Stimulated activated CD4-positive, alpha-beta T cell treated with anti-CD3 and anti-CD28 coated beads, Interleukin-1b, Interleukin-23, amount 100 ng/mL, for 24 hours (primary cell): ENCODE results near the gene CHD9.

Experiments used
- DNase-seq, 4 experiments: peaks; one replicate each; pipeline ENCODE4 v3.0.0-alpha.2; 2020; ENCODE audit warnings: low read depth in 4 of 4, low spot score in 1 of 4

The CHD9 gene

GRCh38 chr16:53093162-53093744 lies 38.5 kb downstream of the CHD9 start:
- no peak for DNase-seq

DNA sequence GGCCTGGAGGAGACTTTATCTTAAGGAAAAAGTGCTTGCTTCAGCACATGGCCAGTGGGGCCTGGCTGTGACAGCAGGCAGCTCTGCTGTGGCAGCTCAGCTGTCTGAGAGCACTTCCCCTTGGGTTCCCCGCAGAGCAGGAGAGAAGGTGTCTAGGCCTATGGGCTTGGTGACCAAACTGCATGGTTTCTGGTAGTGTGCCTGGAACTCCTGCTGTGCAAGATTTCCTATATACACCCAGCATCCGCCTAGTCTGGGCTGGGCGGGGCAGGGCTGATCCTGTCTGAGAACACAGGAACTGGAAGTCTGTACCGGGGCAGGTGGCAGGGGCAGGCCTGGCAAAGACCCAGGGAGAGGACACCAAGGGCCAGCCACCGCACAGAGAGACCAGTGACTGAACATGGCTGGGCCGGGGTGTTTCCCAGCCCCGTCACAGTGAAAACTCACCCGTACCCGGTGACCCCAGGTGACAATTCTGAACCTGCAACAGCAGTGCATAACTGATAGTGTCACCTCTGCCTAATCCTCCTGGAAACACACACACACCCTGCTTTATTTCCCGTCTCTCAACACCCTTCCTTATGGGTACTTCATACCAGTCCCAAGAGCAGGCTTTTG lies 39.3 kb downstream of the CHD9 start:
- no peak for DNase-seq

GRCh38 chr16:53097190-53097589 lies 42.4 kb downstream of the CHD9 start:
- no peak for DNase-seq

DNA sequence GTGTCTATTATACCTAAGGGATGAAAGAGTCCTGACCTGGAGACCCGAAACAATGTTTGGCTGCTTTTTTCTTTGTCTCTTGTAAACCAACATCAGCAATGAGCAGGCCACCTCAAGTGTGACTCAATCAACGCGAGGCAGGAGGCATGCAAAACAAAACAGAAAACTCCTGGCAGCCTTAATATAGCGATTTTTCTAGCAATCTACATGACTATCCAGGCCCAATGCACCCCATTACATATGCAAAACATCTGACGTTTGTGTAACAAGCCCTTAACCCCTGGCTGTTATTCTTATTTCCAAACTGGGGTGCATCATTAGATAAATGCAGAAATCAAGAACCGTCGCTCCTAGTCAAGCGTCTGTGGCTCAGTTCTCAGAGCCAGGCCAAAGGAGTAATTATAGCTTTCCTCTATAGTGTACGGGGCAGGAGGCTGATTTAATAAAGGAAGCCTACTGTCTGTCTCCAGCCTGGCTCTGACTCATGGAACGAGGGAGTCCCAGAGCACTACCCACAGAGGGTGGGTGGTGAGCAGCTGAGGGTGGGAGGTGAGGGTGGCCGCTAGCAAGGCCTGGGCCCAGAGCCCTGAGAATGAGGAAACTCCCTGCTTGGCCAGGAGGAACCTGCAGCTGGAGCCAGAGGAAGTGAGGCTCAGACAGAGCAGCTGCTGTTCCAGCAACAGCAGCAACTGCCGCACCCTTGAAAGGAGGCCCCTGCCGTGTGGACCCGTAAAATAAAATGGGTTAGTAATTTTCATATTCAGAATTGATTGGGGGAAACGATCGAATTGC lies 43.9 kb downstream of the CHD9 start:
- peak in 1 of 4 experiments; percentile 16 for DNase-seq

GRCh38 chr16:53099318-53100130 lies 44.7 kb downstream of the CHD9 start:
- DNase-seq: peak in 3 of 4 experiments; percentile 9 to 41 (median 32)

DNA sequence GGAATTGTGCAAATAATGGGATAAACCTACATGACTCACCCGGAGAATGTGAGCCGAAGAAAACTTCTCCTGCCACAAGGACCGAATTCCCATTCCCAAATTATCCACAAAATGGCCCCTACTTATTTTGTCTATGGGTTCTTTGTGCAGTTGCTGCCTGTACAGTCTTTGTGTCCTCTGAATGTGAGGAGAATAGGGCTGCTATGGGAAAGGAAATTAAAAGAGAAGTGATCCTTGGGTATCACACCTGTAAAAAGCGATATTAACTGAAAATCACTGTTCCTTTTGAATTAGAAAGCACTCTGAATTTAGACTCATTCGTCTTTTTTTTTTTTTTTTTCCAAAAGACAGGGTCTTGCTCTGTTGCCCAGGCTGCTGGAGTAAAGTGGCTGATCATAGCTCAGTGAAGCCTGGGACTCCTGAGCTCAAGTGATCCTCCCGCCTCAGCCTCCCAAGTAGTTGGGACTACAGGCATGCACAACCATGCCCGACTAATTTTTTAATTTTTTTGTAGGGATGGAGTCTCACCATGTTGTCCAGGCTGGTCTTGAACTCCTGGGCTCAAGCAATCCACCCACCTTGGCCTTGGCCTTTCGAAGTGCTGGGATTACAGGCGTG lies 45.4 kb downstream of the CHD9 start:
- no peak for DNase-seq

- no peak for DNase-seq
Observed at GRCh38 chr16:53100889-53101288, 46.1 kb downstream of the CHD9 start.

DNA sequence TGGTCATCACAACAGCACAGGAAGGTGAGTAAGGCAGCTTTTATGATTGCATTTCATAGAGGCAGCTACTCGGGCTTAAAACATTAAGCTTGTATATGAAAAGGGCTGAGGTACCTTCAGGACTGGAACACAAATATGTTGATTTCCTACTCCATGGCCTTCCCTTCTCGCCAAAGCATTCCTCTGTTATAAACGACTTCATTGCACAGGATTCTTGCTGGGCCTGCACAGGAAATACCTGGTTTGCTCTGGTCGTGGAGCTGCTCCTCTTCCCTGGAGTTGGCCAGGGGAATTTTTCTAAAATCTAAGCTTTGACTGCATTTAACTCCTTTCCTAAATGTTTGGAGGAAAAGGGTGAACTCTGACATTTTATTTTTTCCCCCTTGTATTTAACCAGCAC lies 49.0 kb downstream of the CHD9 start:
- DNase-seq: no peak

DNA sequence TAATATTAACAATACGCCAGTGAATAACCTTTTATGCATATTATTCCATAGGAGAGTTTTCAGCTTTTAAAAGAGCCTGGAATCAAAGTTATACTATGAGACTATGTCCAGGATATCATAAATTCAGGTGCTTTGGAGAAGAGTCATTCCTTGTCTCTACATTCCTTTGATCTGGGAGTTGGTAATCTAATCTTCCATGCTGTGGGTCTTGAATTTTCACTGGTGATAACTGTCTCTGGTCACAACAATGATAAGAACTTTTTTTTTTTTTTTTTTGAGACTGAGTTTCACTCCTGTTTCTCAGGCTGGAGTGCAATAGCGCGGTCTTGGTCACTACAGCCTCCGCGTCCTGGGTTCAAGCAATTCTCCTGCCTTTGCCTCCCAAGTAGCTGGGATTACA lies 50.8 kb downstream of the CHD9 start:
- no peak for DNase-seq

DNA sequence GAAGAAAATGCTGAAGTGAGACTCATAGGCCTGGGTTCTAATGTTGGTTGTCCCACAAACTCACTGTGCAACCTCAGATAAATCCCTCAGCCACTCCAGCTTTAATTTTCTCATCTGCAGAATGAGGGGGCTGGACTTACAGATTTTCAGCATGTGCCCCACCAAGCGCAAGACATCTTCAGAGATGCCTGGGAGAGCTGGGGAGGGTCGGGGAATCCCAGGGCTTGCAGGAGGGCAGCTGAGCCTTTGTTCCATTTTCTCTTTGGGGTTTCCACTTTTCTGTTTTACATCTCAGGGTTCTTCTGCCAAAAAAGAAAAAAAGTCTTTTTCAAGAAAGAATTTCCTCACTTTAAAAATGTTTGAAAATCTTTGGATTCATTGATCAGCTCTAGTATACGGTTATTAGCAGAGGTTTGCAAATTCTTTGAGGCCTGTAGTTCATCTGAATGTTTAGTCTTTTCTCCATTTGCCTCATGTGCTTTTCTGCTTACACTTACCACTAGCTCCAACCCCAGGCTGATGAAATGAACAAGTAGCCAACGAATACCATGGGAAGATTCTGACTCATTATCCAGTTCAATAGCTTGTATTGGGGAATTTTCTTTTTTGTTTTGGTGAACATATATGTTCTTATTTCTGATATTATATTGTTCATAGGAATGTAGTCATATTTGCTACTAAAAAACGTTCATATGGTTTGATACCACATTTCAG lies 56.4 kb downstream of the CHD9 start:
- DNase-seq: no peak

DNA sequence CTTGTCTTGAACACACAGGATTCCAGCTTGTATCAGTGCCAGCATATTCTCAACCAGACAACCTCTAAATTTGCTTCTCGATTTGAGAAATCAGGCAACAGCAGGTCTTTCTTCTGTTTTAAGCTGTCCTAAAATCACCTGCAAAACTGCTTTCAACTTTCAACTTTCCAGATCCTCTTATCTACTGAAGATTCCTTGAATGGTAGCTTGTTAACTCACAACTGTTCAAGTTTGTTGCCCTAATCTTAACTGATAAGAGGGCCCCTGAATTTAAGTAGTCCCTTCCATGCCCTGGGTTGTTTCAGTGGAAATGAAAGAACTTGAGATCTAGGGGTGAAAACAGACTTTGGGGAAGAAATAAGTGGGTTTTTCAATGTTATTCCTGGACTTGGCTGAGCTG lies 57.2 kb downstream of the CHD9 start:
- DNase-seq: no peak

DNA sequence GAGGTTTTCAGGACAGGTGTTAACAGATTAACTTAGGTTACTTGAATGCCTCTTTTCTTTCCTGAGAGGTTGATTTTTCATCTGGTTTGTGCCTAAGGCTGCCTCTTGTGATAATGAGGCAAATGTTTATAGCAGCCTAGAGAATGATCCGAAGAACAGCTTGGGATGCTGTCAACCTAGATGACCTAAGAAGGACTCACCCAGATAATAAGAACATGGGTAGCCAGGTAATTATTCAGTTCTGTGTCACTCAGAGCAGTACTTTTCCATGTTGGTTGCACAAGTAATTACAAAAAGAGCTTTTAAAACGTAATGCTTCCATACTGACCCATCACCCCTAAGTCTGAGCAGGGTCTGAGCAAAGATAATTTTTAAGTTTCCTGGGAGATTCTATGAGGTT lies 60.3 kb downstream of the CHD9 start:
- DNase-seq: no peak

GRCh38 chr16:53115773-53116172 lies 61.0 kb downstream of the CHD9 start:
- DNase-seq: no peak

DNA sequence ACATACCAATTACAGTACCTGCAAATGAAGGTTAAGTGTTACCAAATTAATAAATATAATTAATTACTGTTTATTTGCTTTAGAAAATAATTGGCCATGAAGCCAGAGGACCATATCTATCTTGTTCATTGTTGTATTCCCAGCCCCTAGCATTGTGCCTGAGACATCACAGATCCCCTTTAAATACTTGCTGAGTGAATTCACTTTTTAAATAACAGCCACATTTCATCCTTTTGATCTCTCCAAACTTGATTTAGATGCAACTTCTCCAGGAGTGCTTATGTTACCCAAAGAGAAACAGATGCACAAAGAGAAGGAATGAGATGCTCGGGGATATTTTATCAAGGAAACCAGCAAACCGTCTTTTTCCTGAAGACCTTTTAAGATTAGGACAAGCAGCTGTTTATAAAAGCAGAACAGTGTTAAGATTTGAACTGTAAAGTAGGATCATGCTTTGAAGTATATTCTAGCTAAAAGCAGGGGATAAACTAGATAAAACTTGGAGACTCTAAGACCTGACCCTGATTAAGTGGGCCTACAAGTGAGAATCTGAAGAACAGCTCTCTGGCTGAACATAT lies 66.3 kb downstream of the CHD9 start:
- no peak for DNase-seq

DNA sequence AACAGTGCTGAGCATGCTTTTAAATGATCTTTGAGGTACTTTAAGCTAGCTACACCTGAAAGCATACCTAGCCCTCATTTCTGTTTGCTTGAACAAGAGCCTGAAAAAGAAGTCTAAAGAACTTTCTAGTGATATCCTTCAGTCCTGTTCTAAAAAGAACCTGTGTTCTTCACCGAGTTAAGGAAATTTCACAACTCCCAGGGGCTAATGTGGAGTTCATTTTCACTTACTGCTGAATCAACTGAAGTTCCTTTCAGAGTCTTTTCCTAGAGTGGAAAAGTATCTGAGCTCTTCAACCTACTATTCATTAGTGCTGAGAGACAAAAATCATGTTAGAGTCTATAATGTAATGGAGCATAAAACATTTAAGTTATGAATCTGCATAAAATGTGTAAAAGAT lies 66.9 kb downstream of the CHD9 start:
- DNase-seq: no peak

DNA sequence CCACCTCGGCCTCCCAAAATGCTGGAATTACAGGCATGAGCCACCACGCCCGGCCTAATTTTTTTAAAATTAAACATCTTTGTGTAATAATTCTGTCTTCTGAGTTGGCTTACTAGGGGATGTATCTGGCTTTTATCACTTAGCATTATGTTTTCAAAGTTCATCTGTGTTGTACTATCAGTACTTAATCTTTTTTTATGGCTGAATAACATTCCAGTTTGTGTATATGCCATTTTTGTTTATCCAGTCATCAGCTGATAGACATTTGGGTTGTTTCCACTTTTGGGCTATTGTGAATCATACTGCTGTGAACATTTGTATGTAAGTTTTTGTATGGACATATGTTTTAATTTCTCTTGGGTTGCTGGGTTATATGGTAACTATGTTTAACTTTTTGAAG lies 69.0 kb downstream of the CHD9 start:
- DNase-seq: no peak

DNA sequence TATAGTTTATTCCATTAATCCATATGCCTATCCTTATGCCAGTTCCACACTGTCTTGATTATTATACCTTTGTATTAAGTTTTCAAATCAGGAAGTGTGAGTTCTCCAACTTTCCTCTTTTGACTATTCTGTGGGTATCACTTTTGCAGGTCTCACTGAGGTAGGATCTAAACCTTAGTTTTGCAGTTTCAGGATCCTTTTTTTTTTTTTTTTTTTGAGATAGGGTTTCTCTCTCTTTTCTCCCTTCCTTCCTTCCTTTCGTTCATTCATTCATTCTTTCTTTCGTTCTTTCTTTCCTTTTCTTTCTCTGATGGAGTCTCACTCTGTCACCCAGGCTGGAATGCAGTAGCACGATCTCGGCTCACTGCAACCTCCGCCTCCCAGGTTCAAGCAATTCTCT lies 71.6 kb downstream of the CHD9 start:
- no peak for DNase-seq

DNA sequence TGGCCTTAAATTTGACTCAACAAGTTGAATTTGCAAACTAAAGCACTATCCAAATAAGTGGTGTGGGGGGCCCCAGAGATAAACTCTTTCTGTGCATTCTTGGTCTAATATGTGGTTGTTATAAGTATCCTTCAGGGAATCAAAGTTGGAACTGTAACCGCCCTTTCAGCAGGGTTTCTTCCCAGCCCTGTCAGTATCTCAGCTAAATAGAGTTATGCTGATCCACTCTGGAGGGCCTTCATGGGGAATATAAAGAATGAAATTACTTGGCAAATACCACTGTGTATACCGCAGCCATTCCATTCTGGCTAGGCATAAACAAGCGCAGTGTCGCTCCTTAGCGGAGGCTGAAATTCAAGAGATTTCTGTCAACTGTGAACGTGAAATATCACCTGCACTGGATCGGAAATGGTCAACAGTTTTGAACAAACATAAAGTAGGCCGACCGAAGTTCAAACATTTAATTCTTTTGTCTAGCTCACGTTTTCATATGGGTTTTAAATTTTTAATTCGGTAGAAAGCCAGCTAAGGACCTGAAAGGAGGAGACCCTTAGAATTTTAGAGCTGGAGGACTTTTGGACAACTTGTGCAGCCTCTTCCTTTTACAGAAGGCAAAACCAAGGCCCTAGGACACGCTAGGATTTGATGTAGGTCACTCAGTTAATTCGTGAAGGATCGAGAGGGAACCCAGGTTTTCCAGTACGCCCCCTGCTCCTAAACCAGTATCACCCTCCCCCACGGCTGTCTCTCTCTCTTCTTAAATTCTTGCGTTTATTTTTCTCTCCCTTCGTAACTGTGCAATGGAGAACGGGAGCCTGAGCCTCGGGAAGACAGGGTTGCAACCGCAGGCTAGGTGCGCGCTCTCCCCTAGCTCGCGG lies 74.7 kb downstream of the CHD9 start:
- no peak for DNase-seq
